ENCODE data around the gene METTL9.

- no peak for TF ChIP-seq CTCF (IDR thresholded peaks at IDR 0.05)
- no peak for TF ChIP-seq EP300 (IDR thresholded peaks at IDR 0.05)
Observed at GRCh38 chr16:21626659-21627277, 27.4 kb downstream of the METTL9 start.

Data from ovary (tissue), 3 donors.